ENCODE data around the gene STXBP6. TPM values are rescaled to one million over a fixed set of nuclear protein-coding genes. Genes with fewer than 3 reads are reported as not detected.

Gene STXBP6
- polyA plus RNA-seq, 1 donor from 2014 or later = 14.6 TPM

DNA sequence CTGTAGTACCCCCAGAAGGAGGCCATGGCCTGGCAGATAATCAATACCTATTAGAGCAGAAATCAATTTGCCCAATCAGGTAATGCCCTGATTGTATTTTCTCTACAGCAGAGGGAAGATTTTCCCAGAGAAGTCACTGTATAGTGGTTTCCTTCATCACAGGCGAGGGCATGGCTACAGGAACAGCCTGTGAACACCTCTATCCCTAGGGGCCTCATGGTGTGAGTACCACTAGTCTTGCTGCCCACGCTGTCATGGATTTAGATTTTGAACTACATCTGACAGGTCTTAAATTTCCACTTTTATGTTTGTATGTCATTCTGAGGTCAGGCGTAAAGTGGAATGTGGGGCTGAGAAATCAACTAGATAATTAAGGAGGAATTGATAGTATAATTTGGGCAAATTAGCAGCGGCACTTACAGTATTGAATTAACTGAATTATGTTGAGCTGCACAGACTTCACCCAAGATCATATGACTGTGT, 42.4 kb upstream of the STXBP6 start:
- Histone ChIP-seq H3K9ac (ENCODE audit: low read length) (no peak overlapping the region), H3F3A (ENCODE audit: insufficient read depth, low read length, poor library complexity, severe bottlenecking) (no peaks in the 10 kb centered on the region), H3K27me3 (ENCODE audit: insufficient read depth, low read depth, low read length) (no peaks in the 10 kb centered on the region), H3K9me3 (ENCODE audit: low read length) (no peaks in the 10 kb centered on the region), H4K20me1 (ENCODE audit: insufficient read depth) (no peaks in the 10 kb centered on the region), H3K9me2 (ENCODE audit: insufficient read depth, low read length) (no peaks in the 10 kb centered on the region), H3K4me2 (ENCODE audit: low read length) (no peak overlapping the region), H3K27ac (ENCODE audit: low read length) (no peak overlapping the region), H3K36me3 (ENCODE audit: insufficient read depth, low read length) (no peaks in the 10 kb centered on the region), H3K4me3 (ENCODE audit: low read length) (no peak overlapping the region), H3K79me2 (replicated peaks; ENCODE audit: insufficient read depth, low read length) (no peaks in the 10 kb centered on the region), H2AFZ (ENCODE audit: low read depth, low read length) (no peak overlapping the region)
- TF ChIP-seq EZH2 (IDR thresholded peaks at IDR 0.05; ENCODE audit: borderline replicate concordance, insufficient read depth, low read length, poor library complexity, severe bottlenecking) = no peak

DNA sequence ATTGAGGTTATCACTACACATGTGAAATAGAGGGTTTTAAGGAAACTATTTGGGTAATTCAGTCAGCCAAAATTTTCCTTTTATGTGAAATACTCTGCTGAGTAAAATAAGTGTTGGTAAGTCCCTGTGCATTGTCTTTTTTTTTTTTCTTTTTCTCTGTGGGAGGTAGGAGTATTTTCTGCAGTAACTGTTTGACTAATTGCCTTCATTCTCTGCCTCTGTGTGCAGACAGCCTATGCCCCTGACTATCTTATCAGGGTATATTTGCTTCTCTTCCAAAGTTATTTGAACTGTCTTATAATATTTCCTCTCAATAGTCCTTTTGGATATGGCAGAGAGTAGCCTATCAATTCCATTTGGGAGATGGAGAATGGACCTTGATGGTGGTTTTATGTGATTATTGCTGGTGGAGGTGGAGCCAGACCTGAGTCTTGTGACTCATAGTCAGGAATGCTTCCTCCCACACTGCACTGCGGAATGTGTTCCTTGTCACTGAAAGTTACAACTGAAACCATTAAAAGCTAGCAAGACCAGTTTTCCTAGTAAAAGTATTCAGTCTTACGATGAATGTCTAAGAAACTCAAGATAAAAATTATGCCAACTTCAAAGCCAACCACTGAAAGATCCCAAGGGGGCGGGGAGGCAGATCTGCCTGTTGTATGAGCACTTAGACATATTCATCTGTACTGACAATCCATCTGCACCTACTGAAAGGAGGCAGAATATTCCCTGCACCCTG, 40.9 kb upstream of the STXBP6 start:
- Histone ChIP-seq H3K79me2 (replicated peaks; ENCODE audit: insufficient read depth, low read length) (no peaks in the 10 kb centered on the region), H3K4me3 (ENCODE audit: low read length) (no peak overlapping the region), H3K27me3 (ENCODE audit: insufficient read depth, low read depth, low read length) (no peaks in the 10 kb centered on the region), H4K20me1 (ENCODE audit: insufficient read depth) (no peaks in the 10 kb centered on the region), H3K4me2 (ENCODE audit: low read length) (no peak overlapping the region), H3K9ac (ENCODE audit: low read length) (no peak overlapping the region), H2AFZ (ENCODE audit: low read depth, low read length) (no peak overlapping the region), H3K27ac (ENCODE audit: low read length) (no peak overlapping the region), H3K36me3 (ENCODE audit: insufficient read depth, low read length) (no peaks in the 10 kb centered on the region), H3K9me3 (ENCODE audit: low read length) (no peaks in the 10 kb centered on the region), H3F3A (ENCODE audit: insufficient read depth, low read length, poor library complexity, severe bottlenecking) (no peaks in the 10 kb centered on the region), H3K9me2 (ENCODE audit: insufficient read depth, low read length) (no peaks in the 10 kb centered on the region)
- TF ChIP-seq MXI1 (conservative IDR thresholded peaks at IDR 0.05; ENCODE audit: poor library complexity, severe bottlenecking) = no peak
- TF ChIP-seq RAD21 (conservative IDR thresholded peaks at IDR 0.05) = no peak
- no peak for TF ChIP-seq EP300 (conservative IDR thresholded peaks at IDR 0.05; ENCODE audit: poor library complexity, severe bottlenecking)
- TF ChIP-seq, protein P1, sequence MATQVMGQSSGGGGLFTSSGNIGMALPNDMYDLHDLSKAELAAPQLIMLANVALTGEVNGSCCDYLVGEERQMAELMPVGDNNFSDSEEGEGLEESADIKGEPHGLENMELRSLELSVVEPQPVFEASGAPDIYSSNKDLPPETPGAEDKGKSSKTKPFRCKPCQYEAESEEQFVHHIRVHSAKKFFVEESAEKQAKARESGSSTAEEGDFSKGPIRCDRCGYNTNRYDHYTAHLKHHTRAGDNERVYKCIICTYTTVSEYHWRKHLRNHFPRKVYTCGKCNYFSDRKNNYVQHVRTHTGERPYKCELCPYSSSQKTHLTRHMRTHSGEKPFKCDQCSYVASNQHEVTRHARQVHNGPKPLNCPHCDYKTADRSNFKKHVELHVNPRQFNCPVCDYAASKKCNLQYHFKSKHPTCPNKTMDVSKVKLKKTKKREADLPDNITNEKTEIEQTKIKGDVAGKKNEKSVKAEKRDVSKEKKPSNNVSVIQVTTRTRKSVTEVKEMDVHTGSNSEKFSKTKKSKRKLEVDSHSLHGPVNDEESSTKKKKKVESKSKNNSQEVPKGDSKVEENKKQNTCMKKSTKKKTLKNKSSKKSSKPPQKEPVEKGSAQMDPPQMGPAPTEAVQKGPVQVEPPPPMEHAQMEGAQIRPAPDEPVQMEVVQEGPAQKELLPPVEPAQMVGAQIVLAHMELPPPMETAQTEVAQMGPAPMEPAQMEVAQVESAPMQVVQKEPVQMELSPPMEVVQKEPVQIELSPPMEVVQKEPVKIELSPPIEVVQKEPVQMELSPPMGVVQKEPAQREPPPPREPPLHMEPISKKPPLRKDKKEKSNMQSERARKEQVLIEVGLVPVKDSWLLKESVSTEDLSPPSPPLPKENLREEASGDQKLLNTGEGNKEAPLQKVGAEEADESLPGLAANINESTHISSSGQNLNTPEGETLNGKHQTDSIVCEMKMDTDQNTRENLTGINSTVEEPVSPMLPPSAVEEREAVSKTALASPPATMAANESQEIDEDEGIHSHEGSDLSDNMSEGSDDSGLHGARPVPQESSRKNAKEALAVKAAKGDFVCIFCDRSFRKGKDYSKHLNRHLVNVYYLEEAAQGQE (IDR thresholded peaks at IDR 0.05; ENCODE audit: borderline replicate concordance) = no peak
- TF ChIP-seq SMC3 (conservative IDR thresholded peaks at IDR 0.05; ENCODE audit: poor library complexity) = no peak
- TF ChIP-seq TAF1 (IDR thresholded peaks at IDR 0.05; ENCODE audit: low read depth) = no peak
- TF ChIP-seq POLR2AphosphoS5 (IDR thresholded peaks at IDR 0.05) = no peak
- TF ChIP-seq, protein P2, sequence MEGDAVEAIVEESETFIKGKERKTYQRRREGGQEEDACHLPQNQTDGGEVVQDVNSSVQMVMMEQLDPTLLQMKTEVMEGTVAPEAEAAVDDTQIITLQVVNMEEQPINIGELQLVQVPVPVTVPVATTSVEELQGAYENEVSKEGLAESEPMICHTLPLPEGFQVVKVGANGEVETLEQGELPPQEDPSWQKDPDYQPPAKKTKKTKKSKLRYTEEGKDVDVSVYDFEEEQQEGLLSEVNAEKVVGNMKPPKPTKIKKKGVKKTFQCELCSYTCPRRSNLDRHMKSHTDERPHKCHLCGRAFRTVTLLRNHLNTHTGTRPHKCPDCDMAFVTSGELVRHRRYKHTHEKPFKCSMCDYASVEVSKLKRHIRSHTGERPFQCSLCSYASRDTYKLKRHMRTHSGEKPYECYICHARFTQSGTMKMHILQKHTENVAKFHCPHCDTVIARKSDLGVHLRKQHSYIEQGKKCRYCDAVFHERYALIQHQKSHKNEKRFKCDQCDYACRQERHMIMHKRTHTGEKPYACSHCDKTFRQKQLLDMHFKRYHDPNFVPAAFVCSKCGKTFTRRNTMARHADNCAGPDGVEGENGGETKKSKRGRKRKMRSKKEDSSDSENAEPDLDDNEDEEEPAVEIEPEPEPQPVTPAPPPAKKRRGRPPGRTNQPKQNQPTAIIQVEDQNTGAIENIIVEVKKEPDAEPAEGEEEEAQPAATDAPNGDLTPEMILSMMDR (IDR thresholded peaks at IDR 0.05; ENCODE audit: poor library complexity, severe bottlenecking) = no peak
- TF ChIP-seq EZH2 (IDR thresholded peaks at IDR 0.05; ENCODE audit: borderline replicate concordance, insufficient read depth, low read length, poor library complexity, severe bottlenecking) = no peak

All from neural cell (in vitro differentiated cells).